Activated naive CD4-positive, alpha-beta T cell treated with anti-CD3 and anti-CD28 coated beads, Interleukin-2, amount 50 U/mL, for 16 hours (primary cell): Measurements from ENCODE around the gene DYNLL2.
A peak's percentile ranks its signal among the peaks of the same experiment; 100 is the strongest.
"Not testable (repeated sequence)": the region's sequence is repeated elsewhere in the genome, so short reads cannot be mapped to it uniquely, and the experiment has no call there.

Source experiments
- DNase-seq: peaks from one replicate; pipeline ENCODE4 v3.0.0-alpha.2; 2020

The DYNLL2 gene

DNA sequence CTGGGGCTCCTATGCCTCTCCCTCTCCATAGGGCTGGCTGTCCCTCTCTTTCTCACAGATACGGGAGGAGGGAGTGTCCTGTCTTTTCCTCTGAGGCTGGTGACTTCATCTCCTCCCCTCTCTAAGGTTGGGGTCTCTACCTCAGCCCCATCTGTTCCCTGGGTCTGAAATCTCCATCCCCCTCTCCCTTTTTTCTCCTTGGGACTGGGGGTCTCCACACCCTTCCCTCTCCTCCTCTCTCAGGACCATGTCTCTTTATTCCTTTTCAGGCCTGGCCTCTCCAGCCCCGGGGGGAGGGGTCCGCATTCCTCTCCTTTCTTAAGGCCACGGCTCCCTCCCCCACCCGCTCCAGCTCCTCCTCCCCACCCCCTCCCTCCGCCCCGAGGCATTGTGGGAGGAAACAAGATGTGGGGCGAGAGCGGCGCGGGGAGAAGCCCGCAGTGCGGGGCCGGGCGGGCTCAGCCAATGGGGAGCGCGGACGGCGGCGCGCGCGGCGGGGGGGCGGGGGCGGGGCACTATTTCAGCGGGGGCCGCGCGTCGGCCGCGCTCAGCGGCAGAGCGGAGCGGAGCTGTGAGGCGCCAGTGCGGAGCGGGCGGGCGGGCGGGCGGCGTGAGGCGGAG lies at the start of gene DYNLL2:
DYNLL2 (plus strand) TSS at position 550 of the 621 bp plus-strand sequence. CDS start 3,672 bp downstream, outside the sequence.
- peak; percentile 92 for DNase-seq

DNA sequence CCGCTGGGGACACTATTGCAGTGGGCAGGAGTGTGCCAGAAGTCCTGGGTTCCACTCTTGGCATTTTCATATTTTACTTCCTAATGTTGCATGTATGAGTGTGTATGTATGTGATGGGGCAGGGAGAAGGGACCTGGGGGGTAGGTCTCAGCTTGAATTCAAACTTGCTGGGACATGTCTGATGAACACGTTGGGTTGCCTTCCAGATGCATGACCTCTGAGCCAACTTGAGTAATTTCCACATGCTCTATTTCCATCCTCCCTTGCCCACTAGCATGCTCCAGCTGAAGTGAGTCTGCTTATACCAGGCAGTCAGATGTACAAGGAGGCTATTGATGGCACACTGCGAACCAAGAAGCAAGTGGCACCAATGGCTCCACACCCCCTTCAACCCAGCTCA lies 43.2 kb upstream of the DYNLL2 start:
- no peak for DNase-seq

GRCh38 chr17:58040386-58040785 lies 42.8 kb upstream of the DYNLL2 start:
- no peak for DNase-seq

GRCh38 chr17:58041161-58041560 lies 42.1 kb upstream of the DYNLL2 start:
- DNase-seq, result no peak

DNA sequence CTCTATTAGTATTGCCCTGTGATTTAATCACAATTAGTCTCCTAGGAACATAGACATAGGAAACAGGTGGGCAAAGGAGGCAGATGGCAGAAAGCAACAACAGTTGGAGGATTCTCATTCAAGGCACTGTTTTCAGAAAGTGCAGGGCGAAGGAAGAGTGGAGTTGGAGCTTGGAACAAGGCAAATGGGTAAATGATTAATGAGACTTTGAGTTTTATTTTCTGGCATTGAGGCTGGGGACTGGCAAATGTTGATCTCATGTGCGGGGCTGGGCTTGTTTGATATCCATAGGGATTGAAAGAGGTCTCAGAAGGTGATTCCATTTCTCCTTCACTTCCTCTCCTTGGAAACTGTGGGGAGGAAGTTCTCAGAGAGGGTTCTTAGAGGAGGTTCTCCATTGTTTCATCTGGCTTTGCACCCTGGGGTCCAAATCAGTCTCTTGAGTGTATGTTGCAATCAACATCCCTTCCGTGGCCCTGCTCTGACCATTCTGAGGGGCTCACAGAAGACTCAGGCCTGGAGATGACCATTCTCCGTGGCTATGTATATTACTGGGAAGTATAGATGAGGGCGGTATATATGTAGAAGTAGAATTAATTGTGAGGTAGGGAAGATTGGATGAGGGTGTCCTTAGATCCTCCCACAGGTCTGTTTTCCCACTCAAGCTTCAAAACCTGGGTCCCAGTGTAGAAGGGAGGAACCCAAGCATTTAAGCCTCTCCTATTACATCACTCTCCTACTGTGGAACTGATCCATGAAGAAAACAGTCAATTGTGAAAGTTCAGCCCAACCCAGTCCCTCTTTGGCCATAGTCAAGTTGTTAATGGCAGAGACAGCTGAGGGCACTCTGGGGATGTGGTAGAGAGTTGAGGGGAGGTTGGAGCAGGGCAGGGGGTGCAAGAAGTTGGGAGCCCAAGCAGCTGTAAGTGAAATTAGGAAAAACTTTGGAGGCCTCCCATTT lies 39.7 kb upstream of the DYNLL2 start:
- DNase-seq, result no peak

- DNase-seq, result not testable (repeated sequence)
These were observed 39.0 kb upstream of the DYNLL2 start for GRCh38 chr17:58044256-58044655.

DNA sequence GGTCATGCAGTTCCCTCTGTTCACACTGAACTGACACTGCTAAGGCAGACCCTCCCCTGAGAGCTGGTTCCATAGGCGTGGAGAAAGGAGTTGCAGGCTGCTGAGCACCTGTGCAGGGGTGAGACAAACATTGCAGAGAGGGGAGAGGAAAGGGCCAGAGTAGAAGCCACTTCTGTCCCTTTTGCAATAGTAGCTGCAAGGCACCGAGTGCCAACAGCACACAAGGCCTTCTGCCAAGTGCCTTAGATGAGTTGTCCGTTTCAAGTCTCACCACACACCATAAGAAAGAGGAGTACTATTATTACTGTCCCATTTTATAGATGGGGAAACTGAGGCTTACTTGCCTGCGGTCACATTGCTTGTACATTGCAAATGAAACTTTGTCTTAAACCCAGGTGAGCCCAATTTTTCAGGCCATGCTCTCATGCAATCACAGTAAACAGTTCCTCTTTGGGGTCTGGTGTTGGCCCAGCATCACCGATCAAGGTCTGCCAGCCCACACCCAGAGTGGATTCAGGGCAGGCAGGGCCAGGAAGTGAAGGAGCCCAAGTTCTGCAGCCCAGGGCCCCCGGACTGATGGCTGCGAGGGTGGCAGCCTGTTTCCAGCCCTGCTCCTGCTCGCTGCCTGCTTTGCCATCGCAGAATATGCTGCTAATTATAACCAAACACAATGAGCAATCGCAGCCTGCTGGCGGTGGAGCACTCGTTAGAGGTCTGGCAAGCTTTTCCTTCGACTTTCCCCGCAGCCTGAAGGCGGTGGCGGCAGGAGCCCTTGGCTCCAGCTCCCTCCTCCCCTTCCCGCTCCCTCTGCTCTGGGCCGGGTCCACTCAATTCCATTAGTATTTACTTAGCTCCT lies 36.8 kb upstream of the DYNLL2 start:
- DNase-seq, result no peak

DNA sequence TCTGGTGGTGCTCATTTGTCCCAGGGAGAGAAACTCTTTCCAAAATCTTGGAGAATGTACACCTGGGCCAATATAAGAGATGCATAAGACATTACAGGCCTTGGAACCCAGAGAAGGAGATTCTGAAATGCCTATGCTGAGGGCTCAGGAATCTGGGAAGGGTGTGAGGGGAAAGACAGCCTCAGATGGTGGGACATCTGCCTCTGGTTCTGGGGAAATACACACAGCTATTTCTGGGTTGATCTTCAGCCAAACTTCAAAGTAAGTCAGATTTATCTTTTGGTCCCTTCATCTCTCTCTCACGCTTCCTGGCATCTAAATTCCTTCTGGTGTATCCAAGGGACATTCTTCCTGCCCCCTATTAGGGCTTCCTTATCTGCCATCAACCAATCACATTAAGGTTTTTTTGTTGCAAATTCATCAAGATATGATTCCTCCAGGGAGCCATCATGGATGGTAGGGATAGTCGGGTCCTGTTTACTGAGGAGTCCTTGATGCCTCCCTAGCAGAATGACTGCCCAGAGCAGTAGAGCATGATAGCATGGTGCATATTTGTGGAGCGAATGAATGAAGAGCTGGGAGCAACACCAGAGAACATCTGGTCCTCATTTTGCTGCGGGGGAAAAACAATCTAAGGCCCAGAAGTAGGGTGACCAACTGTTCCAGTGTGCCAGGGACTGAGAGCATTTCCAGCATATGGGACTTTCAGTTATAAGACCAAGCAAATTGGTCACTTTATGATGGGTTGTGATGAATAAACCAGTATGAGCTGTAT lies 35.7 kb upstream of the DYNLL2 start:
- no peak for DNase-seq

- no peak for DNase-seq
These were observed 33.7 kb upstream of the DYNLL2 start for GRCh38 chr17:58049533-58049932.

- no peak for DNase-seq
These were observed 32.3 kb upstream of the DYNLL2 start for GRCh38 chr17:58050966-58051365.

DNA sequence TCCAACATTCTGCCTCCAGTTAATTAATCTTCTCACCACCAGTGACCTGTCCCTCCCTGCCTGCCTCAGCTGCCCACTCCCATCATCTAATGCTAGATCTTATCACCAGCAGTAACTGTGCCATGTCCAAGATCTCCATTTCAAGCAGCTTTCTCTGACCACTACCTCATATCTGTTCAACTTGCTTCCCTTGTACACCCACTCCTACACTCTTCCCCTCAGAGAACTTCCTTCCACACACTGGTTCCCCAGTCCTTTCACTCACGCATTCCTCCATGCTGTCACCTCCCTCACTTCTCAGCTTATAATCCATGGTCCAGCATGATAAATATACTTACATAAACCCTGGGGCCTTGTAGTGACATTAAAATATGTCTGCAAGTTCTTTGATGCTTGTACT lies 31.8 kb upstream of the DYNLL2 start:
- DNase-seq, result no peak

DNA sequence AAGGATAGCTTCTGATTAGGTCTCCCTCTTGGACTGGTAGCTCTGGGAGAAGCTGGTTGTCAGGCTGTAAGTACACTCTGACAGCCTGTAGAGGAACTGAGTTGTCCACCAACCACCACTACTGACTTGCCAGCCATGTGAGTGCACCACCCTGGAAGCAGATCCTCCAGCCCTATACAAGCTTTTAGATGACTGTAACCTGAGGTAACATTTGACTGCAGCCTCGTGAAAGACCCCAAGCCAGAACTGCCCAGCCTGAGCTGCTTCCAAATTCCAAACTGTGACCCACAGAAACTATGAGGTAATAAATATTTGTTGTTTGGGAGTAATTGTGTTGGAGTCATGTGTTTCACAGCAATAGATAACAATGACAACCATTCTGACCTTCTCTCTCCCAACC lies 30.8 kb upstream of the DYNLL2 start:
- DNase-seq, result no peak

DNA sequence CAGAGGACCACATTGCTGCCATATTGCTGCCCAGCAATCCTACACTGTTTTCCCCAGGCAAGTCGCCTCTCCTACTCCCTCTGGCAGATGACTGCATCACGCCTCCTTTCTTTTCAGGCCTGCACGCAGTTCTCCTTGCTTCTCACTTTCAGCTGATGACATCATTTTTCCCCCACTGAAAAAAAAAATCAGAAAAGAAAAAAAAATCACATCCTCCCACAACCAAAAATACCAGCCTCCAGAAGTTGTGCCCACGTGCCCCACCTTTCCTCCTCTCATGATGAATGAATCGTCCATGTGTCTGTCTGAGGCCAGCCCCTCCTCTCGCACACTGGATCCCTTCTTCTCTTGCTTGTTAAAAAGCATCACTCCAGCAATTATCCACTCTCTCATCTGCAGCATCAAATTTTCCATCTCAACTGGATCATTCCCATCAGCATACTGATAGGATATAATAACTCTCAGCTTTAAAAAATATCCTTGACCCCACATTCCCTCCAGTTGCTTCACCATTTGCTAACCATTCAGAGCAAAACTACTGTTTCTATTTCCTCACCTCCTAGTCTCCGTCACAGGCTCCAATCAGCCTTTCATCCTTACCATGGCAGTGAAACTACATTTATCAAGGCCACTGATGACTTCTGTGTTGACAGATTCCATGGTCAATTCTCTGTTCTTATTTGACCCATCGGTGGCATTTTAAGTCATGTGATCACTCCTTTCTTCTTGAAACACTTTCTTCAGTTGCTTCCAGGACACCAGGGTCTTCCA lies 30.1 kb upstream of the DYNLL2 start:
- peak; percentile 38 for DNase-seq

DNA sequence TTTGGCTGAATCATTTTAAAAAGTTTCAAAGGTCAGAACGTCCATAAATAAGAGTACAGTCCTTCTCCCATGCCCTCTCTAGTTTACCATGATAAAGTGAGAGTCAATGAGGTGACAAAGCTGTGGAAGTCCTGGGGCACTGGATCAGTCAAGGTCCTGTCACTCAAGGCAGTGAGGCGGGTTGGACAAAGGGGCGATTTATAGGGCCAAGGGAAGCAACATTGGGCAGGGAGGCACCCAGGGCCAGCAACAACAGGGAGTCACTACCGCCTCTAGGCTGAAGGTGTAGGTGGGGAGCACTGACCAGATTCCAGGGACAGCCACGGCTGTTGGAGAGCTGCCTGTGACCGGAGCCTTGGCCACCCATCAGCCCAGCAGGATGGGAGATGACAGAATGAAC lies 28.6 kb upstream of the DYNLL2 start:
- no peak for DNase-seq

DNA sequence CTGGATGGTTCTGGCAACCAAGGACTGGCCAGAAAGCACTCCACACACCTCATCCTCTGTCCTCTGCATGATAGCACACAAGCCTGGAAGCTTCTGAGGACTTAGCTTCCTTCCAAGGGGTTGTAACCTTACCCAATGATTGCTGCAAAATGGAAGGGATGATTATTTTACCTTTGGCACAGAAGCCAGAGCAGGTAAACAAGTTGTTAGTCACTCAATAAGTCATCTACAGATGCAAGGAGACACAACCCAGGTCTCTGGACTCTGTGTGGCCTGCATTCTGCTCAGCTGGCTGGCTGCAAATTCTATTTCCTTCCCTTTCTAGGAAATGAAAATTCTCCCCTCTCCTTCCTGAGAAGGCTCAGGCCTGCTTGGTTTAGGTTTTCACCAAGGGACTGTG lies 26.7 kb upstream of the DYNLL2 start:
- DNase-seq, result no peak

GRCh38 chr17:58059141-58059540 lies 24.1 kb upstream of the DYNLL2 start:
- DNase-seq, result no peak

- no peak for DNase-seq
These were observed 22.5 kb upstream of the DYNLL2 start for GRCh38 chr17:58060596-58061191.

GRCh38 chr17:58061672-58062071 lies 21.5 kb upstream of the DYNLL2 start:
- DNase-seq, result no peak

GRCh38 chr17:58065238-58065637 lies 18.0 kb upstream of the DYNLL2 start:
- no peak for DNase-seq

GRCh38 chr17:58066401-58066800 lies 16.8 kb upstream of the DYNLL2 start:
- no peak for DNase-seq

DNA sequence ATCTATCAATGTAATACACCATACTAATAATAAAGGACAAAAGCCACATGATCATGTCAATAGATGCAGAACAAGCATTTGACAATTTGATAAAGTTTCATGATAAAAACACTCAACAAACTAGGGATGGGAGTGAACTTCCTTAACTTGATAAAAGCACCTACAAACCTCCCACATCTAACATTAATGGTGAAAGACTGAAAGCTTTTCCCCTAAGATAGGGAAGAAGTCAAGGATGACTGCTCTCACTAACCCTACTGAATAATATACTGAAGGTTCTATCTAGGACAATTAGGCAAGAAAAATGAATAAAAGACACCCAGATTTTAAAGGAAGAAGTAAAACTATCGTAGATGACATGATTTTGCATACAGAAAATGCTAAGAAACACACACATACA lies 10.4 kb upstream of the DYNLL2 start:
- no peak for DNase-seq
